Activated T-helper 1 cell treated with anti-CD3 and anti-CD28 coated beads, Interleukin-2, amount 50 U/mL, for 16 hours (primary cell): ENCODE data around the gene PREX1.
A peak's percentile ranks its signal among the peaks of the same experiment; 100 is the strongest.
"Not testable (repeated sequence)": the region's sequence is repeated elsewhere in the genome, so short reads cannot be mapped to it uniquely, and the experiment has no call there.

Source experiments
- DNase-seq, 2 donors: peaks; one replicate each; pipeline ENCODE4 v3.0.0-alpha.2; 2020; ENCODE audit warnings: low read depth in 1 of 2, low spot score in 1 of 2

PREX1 gene

DNA sequence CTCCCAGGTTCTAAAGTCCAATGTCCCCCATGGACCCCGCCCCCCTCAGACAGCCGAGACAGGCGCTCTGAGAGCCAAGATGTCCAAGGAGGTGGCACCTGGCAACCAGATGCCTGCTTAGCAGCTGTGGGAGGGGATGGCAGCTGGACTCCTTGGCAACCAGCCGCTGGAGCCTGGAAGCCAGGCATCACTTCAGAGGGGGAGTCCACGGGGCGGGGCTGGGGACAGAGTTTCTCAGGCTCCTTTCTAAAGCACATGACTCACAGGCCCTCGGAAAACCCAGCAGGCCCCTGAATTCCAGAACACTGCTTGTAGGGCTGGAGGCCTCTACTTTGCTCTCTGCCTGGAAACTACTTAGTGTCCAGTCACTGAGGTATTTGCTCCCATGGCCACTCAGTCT is 51.5 kb downstream of the PREX1 start:
- DNase-seq, result no peak

- DNase-seq, result not testable (repeated sequence)
These were observed 52.3 kb downstream of the PREX1 start for GRCh38 chr20:48775545-48775944.

- no peak for DNase-seq
These were observed 53.1 kb downstream of the PREX1 start for GRCh38 chr20:48774696-48775095.

- no peak for DNase-seq
These were observed 53.9 kb downstream of the PREX1 start for GRCh38 chr20:48773837-48774418.

DNA sequence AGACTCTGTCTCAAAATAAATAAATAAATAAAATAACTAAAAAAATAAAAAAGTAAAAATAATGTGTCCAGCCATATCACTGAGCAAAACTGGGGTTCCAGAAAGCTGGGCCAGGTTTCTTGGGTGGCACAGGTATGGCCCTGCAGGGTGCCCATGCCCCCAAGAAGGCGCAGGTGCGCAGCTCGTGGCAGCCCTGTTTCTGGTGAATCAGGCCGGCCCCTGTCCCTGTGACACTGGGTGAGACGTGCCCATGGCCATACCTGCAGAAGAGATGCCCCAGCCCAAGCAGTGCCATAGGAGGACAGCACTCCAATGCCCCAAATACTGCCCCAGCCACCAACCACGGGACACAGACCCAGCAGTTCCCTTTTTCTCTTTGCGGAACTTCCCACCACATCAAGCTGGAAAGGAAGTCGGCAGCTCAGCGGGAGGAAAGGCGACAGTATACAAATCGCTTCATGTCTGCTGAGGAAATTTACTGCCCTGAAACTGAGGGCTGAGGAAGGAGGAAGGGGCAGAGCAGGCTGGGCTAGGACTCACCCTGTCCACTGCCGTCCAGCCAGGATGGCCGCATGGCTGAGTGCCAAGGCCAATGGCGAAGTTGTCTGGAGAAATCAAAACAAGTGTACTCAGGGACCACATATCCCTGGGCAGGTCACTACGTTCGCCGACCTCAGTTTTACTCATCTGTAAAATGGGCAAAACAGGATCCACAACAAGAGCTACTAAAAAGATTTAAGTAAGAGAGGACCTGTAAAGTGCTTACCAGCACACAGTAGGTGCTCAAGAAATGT is 55.4 kb downstream of the PREX1 start:
- DNase-seq, result no peak

DNA sequence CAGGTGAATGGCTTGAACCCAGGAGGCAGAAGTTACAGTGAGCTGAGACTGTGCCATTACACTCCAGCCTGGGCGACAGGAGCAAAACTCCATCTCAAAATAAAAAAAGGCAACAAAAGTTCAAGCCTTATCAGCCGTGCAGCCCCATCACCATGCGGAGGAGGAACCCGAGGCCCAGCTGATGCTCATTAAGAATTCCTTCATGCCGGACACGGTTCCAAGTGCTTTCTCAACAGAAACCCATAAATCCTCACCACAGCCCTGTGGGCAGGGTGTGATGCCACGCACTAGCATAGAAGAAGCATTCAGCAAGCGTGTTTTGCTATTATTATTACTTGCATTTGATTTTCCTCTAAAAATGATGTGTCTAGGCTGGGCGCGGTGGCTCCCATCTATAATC is 56.3 kb downstream of the PREX1 start:
- no peak for DNase-seq

GRCh38 chr20:48770700-48771442 is 56.9 kb downstream of the PREX1 start:
- DNase-seq, result no peak

- DNase-seq, result peak; percentile 51 to 80
These were observed 58.5 kb downstream of the PREX1 start for GRCh38 chr20:48769069-48769983.

- DNase-seq, result no peak
These were observed 60.5 kb downstream of the PREX1 start for GRCh38 chr20:48766961-48767960.

- DNase-seq, result no peak
These were observed 61.6 kb downstream of the PREX1 start for GRCh38 chr20:48766205-48766604.

DNA sequence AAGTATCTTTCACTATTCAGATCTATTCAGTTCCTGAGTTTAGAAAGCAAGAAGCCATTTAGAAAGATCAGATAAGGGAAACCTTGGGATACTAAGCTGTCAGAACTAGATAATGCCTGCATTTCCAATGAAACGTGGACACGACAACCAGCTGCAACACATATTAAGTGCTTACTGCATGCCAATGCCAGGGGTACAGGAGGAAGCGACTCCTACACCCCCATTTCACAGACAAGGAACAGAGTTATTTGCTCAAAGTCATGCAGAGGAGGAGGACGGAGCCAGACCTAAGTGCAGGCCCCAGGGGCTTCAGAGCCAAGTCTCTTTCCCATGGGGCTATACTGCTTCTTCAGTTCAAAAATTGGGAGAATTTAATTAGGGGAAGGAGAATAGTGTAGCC is 62.4 kb downstream of the PREX1 start:
- DNase-seq, result no peak

GRCh38 chr20:48763216-48763914 is 64.4 kb downstream of the PREX1 start:
- DNase-seq, result no peak

DNA sequence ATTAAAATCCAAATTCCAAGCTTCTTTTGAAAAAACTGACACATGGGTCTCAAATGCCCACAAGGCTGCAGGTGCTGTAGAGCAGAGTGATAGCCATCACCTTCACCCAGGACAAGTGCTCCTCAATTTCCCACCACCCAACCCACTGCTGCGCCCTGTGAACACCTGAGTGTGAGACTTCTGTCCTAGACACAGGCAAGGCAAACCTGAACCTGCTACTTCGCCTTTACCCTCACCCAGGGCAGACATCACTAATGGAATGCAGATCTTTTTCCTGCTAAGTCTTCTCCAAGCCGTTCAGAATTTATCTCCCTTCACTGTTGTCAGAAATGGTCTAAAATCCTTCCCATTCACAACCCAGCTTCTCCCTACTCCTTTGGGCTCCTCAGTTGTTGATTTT is 65.9 kb downstream of the PREX1 start:
- DNase-seq, result no peak

GRCh38 chr20:48761023-48761785 is 66.6 kb downstream of the PREX1 start:
- DNase-seq, result peak in 1 of 2 donors; percentile 23

DNA sequence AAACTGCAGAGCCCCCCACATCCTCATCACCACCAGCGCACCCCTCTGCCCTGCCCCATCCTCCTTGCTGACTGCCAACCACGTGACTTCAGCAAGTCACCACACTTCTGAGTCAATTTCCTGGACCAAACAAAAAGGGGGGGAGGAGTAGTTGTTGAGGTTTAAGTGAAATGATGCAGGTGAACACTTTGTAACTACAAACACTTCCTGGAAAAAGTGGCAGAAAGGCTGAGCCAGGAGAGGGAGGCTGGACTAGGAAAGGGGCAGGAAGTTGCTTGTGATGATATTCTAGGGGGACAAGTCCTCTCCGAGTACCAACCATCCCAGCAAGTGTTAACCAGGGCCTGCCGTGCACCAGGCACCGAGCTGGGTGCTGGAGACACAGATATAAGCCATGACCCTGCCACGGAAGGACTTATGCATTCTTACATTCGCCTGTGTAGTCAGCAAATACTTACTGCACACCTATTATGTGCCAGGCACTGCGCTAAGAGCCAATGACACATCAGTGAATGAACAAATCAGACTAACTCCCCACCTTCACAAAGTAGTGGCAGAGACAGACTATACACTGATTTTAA is 67.3 kb downstream of the PREX1 start:
- DNase-seq, result peak; percentile 50 to 58

GRCh38 chr20:48759631-48760245 is 68.1 kb downstream of the PREX1 start:
- no peak for DNase-seq

DNA sequence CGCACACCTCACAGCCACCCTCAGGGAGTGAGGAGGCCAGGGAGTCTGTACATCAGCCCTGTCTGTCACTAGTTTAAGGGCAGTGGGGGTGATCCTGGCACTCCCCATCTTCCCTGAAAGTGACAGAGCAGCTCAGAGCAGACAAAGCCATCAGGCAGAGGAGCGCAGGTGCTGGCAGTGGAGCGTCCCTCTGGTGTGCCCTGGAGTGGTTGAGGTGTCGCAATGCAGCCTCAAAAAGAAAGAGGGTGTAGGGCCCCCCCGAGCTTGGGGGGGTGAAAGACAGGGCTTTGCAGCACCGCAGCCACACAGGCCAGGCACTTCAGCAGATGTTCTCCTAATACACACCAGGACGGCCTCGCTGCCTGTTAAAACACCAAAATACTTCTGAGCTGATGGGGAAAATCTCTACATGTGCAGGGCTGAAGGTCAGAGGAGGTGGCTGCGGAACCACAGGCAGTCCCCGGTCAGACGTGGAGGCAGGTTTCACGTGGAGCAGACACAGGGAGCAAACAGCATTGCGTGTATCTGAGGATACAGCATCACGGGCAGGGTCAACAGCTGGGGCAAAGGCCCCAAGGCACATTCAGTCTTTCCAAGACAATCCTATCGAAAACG is 69.5 kb downstream of the PREX1 start:
- DNase-seq, result no peak
